Measurements from ENCODE around the gene GALNT11.
"Not testable (repeated sequence)": the region's sequence is repeated elsewhere in the genome, so short reads cannot be mapped to it uniquely, and the experiment has no call there.

GALNT11 gene

DNA sequence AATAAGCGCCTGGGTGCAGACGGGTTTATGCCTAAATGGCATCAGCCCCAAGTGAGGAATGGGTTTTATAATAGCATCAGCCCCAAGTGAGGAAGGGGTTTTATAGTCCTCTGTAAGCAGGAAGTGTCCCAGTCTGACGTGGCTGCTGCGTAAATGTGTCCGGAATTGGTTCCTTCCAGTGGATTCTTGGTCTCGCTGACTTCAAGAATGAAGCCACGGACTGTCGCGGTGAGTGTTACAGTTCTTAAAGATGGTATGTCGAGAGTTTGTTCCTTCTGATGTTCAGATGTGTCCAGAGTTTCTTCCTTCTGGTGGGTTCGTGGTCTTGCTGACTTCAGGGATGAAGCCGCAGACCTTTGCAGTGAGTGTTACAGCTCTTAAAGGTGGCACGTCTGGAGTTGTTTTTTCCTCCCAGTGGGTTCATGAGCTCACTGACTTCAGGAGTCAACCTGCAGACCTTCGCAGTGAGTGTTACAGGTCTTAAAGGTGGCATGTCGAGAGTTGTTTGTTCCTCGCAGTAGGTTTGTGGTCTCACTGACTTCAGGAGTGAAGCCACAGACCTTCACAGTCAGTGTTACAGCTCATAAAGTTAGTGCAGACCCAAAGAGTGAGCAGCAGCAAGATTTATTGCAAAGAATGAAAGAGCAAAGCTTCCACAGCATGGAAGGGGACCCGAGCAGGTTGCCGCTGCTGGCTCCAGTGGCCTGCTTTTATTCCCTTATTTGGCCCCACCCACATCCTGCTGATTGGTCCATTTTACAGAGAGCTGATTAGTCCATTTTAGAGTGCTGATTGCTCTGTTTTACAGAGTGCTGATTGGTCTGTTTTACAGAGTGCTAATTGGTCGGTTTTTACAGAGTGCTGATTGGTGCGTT, 2.3 kb downstream of the GALNT11 start:
- not testable (repeated sequence) for DNase-seq (ENCODE audit: low spot score)

DNA sequence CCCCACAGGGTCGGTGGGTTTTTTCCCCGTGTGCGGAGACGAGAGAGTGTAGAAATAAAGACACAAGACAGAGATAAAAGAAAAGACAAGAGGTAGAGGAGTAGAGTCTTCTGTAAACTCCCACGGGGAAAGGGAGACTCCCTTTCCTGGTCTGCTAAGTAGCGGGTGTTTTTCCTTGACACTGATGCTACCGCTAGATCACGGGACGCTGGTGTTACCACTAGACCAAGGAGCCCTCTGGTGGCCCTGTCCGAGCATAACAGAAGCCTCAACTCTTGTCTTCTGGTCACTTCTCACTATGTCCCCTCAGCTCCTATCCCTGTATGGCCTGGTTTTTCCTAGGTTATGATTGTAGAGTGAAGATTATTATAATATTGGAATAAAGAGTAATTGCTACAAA, 4.6 kb downstream of the GALNT11 start:
- DNase-seq (ENCODE audit: low spot score): peak; percentile 25

DNA sequence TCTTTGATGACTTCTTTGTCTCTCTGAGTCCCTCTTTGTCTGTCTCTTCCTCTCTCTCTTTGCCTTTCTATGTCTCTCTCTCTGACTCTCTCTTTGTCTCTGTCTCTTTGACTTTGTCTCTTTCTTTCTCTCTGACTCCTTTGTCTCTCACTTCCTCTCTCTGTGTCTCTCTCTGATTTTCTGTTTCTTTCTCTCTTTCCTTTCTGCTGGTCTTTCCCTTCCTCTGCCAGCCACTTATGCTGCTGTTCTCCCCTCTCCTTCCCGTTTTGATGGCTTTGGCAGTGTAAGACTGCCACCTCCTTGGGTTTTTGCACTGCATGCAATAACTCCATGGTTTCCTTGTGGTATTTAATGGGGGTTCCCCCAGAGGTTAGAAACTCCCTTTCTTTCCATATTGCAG, 5.2 kb downstream of the GALNT11 start:
- DNase-seq (ENCODE audit: low spot score): not testable (repeated sequence)

DNA sequence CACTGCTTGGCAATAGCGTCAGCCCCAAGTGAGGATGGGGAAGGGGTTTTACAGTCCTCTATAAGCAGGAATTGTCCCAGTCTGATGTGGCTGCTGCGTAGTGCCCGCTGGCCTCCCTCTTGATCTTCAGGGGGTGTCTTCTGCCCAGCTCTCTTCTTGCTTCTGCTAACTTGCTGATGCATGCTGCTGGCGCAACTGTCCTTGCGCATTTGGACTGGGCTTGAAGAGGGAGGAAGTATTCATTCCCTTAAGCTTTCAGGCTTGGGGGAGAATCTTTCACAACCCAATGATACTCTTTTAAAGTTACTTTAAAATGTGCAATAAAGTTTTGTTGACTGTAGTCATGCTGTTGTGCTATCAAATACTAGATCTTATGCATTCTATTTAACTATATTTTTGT, 10.3 kb downstream of the GALNT11 start:
- DNase-seq (ENCODE audit: low spot score): no peak

DNA sequence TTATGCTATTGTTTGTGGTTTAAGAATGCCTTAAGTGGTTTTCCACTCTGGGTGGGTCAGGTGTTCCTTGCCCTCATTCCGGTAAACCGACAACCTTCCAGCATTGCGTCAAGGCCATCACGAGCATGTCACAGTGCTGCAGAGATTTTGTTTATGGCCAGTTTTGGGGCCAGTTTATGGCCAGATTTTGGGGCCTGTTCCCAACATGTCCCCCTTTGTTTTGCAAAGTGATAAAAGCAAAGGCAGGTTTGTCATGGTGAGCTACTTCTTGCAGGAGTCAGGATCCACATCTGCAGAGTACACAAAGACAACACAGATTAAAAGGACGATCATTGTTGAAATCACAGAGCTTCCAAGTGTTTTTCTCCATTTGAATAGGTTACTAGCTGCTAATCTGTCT, 12.9 kb downstream of the GALNT11 start:
- DNase-seq (ENCODE audit: low spot score): not testable (repeated sequence)

DNA sequence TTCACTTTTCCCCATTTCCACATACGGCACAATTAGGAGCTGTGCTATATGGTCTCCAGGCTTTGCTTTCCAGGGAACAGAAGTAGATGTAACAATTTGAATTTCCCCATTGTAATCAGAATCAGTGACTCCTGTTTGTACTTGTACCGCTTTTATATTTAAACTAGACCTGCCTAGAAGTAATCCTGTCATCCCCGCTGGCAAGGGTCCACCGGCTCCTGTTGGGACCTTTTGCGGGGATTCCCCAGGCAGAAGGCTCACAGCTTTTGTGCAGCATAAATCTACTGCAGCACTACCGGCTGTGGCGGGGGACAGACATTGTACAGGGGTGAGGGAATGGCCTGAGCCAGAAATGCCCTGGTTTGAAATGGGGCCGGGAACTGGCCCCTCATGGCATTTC, 17.6 kb downstream of the GALNT11 start:
- DNase-seq (ENCODE audit: low spot score): not testable (repeated sequence)

DNA sequence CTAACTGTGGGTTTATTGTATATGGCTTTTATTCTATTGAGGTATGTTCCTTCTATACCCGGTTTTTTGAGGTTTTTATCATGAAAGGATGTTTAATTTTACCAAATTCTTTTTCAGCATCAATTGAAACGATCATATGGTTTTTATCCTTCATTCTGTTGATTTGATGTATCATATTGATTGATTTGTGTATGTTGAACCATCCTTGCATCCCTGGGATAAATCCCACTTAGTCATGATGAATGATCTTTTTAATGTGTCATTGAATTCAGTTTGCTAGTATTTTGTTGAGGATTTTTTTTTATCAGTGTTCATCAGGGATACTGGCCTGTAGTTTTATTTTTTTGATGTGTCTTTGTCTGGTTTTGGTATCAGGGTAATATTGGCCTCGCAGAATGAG, 19.4 kb downstream of the GALNT11 start:
- DNase-seq (ENCODE audit: low spot score): not testable (repeated sequence)

DNA sequence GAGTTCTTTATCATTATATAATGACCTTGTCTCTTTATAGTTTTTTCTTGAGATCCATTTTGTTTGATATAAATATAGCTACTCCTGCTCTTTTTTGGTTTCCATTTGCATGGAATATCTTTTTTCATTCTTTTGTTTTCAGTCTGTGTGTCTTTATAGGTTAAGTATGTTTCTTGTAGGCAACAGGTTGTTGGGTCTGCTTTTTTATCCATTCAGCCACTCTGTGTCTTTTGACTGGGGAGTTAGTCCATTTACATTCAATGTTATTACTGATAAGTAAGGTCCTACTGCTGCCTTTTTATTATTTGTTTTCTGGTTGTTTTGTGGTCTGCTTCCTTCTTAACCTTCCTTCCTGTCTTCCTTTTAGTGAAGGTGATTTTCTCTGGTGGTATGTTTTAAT, 21.1 kb downstream of the GALNT11 start:
- DNase-seq (ENCODE audit: low spot score): no peak

DNA sequence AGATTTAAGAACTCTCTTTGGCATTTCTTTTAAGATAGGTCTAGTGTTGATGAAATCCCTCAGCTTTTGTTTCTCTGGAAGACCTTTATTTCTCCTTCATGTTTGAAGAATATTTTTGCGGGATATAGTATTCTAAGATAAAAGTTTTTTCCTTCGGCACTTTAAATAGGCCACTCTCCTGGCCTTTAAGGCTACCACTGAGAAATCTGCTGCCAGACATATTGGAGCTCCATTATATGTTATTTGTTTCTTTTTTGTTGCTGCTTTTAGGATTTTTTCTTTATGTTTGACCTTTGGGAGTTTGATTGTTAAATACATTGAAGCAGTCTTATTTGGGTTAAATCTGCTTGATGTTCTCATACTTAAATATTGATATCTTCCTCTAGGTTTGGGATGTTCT, 22.6 kb downstream of the GALNT11 start:
- no peak for DNase-seq (ENCODE audit: low spot score)

DNA sequence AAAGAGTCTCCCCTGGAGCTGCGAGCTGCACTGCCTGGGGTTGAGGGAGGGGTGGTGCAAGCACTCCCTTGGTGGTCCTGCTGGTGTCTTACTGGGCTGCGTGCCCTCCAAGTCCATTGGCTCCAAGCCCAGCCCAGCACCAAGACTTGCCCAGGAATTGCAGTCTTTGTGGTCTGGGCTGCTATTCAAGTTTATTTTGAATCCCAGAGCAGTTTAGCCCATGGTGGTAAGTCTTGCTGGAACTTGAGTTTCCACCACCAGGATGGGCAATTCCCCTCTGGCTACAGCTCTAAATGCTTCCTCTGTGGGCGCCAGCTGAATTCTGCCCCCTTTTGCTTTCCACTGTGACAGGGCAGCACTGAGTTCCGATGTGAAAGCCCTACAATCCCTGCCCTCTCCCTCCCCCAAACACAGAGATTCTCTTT, 25.1 kb downstream of the GALNT11 start:
- DNase-seq (ENCODE audit: low spot score): peak; percentile 34

DNA sequence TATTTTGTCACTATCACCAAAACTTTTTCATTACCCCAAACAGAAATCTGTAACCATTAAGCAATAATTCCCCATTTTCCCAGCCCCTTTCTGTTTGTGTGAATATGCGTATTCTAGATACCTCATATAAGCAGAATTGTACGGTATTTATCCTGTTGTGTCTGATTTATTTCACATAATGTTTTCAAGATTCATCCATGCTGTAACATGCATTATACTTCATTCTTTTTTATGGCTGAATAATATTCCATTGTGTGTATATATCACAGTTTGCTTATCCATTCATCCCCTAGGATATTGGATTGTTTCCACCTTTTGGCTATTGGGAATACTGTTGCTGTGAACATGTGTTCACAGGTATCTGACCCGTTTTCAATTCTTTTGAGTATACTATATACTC, 26.5 kb downstream of the GALNT11 start:
- no peak for DNase-seq (ENCODE audit: low spot score)

DNA sequence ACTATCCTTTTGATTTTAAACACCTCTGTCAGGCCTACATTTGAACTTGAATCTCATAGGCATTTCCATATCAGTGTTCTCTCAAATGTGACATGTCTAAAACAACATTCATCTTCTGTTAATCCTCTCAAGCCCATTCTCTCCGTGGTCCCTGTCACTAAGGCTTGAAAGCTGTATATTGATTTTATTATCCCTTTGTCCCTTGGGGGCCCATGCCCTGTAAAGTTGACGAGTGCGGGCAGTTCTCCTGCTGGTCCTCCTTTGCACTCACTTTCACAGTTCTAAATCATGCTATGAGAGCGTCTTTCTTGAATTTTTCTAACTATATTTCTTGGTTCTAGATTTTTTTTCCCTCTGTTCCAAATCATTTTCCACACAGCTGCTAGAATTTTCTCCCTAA, 27.3 kb downstream of the GALNT11 start:
- no peak for DNase-seq (ENCODE audit: low spot score)

DNA sequence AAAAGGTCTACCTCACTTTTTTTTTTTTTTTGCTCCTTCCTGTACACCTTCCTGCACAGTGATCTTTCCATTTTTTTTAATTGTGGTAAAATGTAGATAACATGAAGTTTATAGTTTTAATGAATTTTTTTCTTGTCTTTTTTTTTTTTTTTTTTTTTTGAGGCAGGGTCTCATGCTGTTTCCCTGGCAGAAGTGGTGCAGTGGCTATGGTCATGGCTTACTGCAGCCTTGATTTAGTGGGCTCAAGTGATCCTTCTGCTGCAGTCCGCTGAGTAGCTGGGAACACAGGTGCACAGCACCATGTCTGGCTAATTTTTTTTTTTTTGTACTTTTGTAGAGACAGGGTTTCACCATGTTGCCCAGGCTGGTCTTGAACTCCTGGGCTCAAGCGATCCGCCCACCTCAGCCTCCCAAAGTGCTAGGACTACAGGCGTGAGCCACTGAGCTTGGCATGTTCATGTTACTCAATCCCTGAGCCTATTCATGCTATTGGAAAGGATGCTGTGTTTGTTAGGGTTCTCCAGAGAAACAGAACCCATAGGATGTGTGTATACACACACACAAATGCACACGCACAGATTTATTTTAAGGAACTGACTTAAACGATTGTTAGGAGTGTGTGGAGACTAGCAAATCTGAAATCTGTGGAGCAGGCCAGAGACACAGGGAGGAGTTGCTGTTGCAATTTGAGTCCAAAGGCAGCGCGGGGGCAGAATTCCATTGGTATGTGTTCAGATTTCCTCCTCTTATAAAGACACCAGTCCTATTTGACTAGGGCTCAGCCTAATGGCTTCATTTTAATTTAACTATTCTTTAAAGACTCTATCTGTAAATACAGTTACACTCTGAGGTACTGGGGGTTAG, 29.1 kb downstream of the GALNT11 start:
- DNase-seq (ENCODE audit: low spot score): peak; percentile 44

DNA sequence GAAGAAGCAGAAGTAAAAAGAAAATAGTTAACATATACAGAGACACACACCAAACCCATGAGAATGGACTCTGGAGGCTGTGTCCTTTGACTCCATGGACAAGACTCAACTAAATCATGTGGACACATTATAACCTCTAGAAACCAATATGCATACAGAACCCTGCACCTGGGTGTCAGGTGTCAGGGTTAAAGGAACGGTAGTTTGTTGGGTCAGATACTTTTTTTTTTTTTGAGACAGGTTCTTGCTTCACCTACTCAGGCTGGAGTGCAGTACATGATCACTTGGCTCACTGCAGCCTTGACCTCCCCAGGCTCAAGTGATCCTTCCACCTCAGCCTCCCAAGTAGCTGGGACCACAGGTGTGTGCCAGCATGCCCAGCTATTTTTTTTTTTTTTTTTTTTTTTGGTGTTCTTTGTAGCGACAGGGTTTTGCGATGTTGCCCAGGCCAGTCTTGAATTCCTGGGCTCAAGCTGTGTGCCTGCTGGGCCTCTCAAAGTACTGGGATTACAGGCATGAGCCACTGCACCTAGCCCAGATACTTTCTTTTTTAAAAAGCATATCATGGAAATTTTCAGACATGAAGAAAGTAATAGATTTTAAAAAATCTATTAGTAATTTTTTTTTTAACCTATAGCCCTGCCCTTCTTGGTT, 31.3 kb downstream of the GALNT11 start:
- no peak for DNase-seq (ENCODE audit: low spot score)

DNA sequence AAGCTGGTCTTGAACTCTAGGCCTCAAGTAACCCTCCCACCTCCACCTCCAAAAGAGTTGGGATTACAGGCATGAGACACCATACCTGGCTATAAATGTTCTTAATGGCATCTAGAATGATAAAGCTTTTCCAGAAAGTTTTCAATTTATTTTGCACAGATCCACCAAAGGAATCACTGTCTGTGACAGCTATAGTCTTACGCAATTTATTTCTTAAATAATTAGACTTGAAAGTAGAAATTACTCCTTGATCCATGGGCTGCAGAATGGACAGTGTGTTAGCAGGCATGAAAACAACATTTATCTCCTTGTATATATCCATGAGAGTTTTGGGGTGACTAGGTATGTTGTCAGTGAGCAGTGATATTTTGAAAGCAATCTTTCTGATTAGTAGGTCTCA, 33.8 kb downstream of the GALNT11 start:
- no peak for DNase-seq (ENCODE audit: low spot score)

DNA sequence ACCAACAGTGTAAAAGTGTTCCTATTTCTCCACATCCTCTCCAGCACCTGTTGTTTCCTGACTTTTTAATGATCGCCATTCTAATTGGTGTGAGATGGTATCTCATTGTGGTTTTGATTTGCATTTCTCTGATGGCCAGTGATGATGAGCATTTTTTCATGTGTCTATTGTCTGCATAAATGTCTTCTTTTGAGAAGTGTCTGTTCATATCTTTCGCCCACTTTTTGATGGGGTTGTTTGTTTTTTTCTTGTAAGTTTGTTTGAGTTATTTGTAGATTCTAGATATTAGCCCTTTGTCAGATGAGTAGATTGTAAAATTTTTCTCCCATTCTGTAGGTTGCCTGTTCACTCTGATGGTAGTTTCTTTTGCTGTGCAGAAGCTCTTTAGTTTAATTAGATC, 35.6 kb downstream of the GALNT11 start:
- DNase-seq (ENCODE audit: low spot score): not testable (repeated sequence)

DNA sequence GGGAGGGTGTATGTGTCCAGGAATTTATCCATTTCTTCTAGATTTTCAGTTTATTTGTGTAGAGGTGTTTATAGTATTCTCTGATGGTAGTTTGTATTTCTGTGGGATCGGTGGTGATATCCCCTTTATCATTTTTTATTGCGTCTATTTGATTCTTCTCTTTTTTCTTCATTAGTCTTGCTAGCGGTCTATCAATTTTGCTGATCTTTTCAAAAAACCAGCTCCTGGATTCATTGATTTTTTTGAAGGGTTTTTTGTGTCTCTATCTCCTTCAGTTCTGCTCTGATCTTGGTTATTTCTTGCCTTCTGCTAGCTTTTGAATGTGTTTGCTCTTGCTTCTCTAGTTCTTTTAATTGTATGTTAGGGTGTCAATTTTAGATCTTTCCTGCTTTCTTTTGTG, 37.7 kb downstream of the GALNT11 start:
- not testable (repeated sequence) for DNase-seq (ENCODE audit: low spot score)

DNA sequence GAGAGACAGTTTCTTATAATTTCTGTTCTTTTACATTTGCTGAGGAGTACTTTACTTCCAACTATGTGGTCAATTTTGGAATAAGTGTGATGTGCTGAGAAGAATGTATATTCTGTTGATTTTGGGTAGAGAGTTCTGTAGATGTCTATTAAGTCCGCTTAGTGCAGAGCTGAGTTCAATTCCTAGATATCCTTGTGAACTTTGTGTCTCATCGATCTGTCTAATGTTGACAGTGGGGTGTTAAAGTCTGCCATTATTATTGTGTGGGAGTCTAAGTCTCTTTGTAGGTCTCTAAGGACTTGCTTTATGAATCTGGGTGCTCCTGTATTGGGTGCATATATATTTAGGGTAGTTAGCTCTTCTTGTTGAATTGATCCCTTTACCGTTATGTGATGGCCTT, 38.3 kb downstream of the GALNT11 start:
- not testable (repeated sequence) for DNase-seq (ENCODE audit: low spot score)

DNA sequence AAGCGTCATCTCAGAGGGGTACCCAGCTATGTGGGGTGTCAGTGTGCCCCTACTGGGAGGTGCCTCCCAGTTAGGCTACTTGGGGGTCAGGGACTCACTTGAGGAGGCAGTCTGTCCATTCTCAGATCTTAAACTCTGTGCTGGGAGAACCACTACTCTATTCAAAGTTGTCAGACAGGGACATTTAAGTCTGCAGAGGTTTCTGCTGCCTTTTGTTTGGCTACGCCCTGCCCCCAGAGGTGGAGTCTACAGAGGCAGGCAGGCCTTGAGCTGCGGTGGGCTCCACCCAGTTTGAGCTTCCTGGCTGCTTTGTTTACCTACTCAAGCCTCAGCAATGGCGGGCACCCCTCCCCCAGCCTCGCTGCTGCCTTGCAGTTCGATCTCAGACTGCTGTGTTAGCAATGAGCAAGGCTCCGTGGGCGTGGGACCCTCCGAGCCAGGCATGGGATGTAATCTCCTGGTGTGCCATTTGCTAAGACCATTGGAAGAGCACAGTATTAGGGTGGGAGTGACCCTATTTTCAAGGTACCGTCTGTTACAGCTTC, 40.4 kb downstream of the GALNT11 start:
- not testable (repeated sequence) for DNase-seq (ENCODE audit: low spot score)

DNA sequence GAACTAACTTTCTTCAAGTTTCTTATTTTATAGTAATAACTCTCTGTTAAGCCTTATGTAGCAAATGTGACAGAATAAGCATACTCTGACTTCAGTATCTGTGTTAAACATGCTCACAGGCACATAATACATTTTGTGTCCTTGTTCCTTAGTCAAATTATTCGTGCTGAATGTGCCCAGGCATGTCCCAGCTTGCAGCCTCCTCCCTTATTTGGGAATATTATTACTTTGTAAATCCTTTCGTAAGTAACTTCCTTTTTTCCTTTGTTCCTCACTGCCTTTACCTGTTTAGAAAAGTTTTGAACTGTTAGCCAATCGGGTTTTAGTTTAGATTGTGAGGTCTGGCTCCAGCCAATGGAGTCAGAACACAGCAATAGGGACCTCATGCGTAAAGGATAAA, 46.9 kb downstream of the GALNT11 start:
- DNase-seq (ENCODE audit: low spot score): no peak

DNA sequence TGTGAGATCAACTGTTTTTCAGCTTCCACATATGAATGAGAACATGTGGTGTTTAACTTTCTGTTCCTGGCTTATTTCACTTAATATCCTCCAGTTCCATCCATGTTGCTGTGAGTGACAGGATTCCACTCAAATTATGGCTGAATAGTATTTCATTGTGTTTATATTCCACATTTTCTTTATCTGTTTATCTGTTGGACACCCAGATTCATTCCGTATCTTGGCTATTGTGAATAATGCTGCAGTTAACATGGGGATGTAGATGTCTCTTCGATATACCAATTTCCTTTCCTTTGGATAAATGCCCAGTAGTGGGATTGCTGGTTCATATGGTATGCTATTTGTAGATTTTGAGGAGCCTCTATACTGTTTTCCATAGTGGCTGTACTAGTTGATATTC, 47.9 kb downstream of the GALNT11 start:
- DNase-seq (ENCODE audit: low spot score): no peak

DNA sequence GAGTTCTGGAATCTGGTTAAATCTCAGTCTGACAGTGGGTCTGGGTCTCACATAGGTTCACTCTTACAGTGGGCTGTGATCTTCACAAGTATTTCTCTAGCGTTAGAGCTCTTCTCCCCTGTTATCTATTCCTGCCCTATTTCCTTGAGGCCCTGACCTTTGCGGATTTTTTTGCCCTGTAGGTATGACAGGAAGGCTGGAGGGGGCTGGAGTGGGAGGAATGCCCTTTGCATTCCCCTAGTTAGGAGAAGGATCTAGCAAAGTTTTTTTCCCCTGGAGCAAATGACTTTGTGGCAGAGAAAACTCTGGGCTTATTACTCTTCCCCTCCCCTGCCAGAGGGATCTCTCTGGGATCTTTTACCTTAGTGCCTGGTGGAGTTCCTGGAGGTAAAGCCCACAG, 49.2 kb downstream of the GALNT11 start:
- no peak for DNase-seq (ENCODE audit: low spot score)

Measured in Ammon's horn (tissue), 1 donor.